HepG2 (cell line): ENCODE results near the gene RPL23. TPM values are rescaled to one million over a fixed set of nuclear protein-coding genes. Genes with fewer than 3 reads are reported as not detected.

Source experiments
- IRX3 ChIP-seq: sonication (generic); formaldehyde crosslinking; IDR thresholded peaks from 2 replicates; pipeline ENCODE4 v1.8.1; 2023; ENCODE audit warnings: mild to moderate bottlenecking, low read depth, missing genetic modification reagents, borderline replicate concordance
- ISL2 ChIP-seq: sonication (generic); formaldehyde crosslinking; IDR thresholded peaks from 2 replicates; pipeline ENCODE4 v1.5.0; 2020; ENCODE audit warnings: missing genetic modification reagents
- KAT7 ChIP-seq: IDR thresholded peaks from 2 replicates; pipeline ENCODE4 v1.6.1; 2018; ENCODE audit warnings: borderline replicate concordance, missing compliant biosample characterization
- KLF9 ChIP-seq: IDR thresholded peaks from 2 replicates; pipeline ENCODE4 v1.6.1; 2016; ENCODE audit warnings: low read depth
- MEIS2 ChIP-seq: sonication (generic); formaldehyde crosslinking; IDR thresholded peaks from 2 replicates; pipeline ENCODE4 v1.9.0; 2021; ENCODE audit warnings: mild to moderate bottlenecking, missing genetic modification reagents
- NFIC ChIP-seq: IDR thresholded peaks from 2 replicates; pipeline ENCODE4 v1.6.1; 2012; ENCODE audit warnings: mild to moderate bottlenecking, low read length, inconsistent platforms
- NFYB ChIP-seq: sonication (generic); formaldehyde crosslinking; IDR thresholded peaks from 2 replicates; pipeline ENCODE4 v1.4.0; 2020; ENCODE audit warnings: missing genetic modification reagents
- NR3C1 ChIP-seq: sonication (generic); formaldehyde crosslinking; IDR thresholded peaks from 2 replicates; pipeline ENCODE4 v1.4.0; 2020; ENCODE audit warnings: missing genetic modification reagents
- PHF5A ChIP-seq: IDR thresholded peaks from one replicate; pipeline ENCODE4 v1.6.1; 2018; ENCODE audit warnings: low read depth, missing genetic modification reagents; ENCODE audit not compliant: unreplicated experiment
- SALL1 ChIP-seq: sonication (generic); formaldehyde crosslinking; IDR thresholded peaks from 2 replicates; pipeline ENCODE4 v1.8.0; 2022; ENCODE audit warnings: mild to moderate bottlenecking, missing genetic modification reagents
- SP2 ChIP-seq: sonication (generic); formaldehyde crosslinking; IDR thresholded peaks from 2 replicates; pipeline ENCODE4 v1.5.1; 2020; ENCODE audit warnings: mild to moderate bottlenecking, missing genetic modification reagents
- STAG1 ChIP-seq: sonication (generic); formaldehyde crosslinking; IDR thresholded peaks from 2 replicates; pipeline ENCODE4 v1.4.0; 2020; ENCODE audit warnings: missing genetic modification reagents
- TCF12 ChIP-seq, 2 experiments: fragments of 450-650 bp in 1 of 2; sonication (generic) in 1 of 2; formaldehyde crosslinking in 1 of 2; IDR thresholded peaks; 2 replicates each; pipeline versions ENCODE4 v1.6.1 to v1.8.0; 2017 to 2022; ENCODE audit warnings: antibody characterized with exemption in 1 of 2, mild to moderate bottlenecking in 1 of 2, missing genetic modification reagents in 1 of 2, moderate library complexity in 1 of 2
- ZMYM3 ChIP-seq: sonication (generic); formaldehyde crosslinking; IDR thresholded peaks from 2 replicates; pipeline ENCODE4 v1.5.1; 2020; ENCODE audit warnings: mild to moderate bottlenecking, missing genetic modification reagents
- ZNF124 ChIP-seq: sonication (generic); formaldehyde crosslinking; IDR thresholded peaks from 2 replicates; pipeline ENCODE4 v1.4.0; 2020; ENCODE audit warnings: missing genetic modification reagents
- ZNF224 ChIP-seq: sonication (generic); formaldehyde crosslinking; IDR thresholded peaks from 2 replicates; pipeline ENCODE4 v1.5.0; 2020; ENCODE audit warnings: mild to moderate bottlenecking, missing genetic modification reagents
- ZNF629 ChIP-seq: sonication (generic); formaldehyde crosslinking; conservative IDR thresholded peaks from 2 replicates; pipeline ENCODE4 v1.5.0; 2020; ENCODE audit warnings: missing genetic modification reagents
- ZNF790 ChIP-seq: sonication (generic); formaldehyde crosslinking; IDR thresholded peaks from 2 replicates; pipeline ENCODE4 v1.8.0; 2022; ENCODE audit warnings: missing genetic modification reagents, mild to moderate bottlenecking, borderline replicate concordance
- ZSCAN29 ChIP-seq: sonication (generic); formaldehyde crosslinking; conservative IDR thresholded peaks from 2 replicates; pipeline ENCODE4 v1.4.0; 2020; ENCODE audit warnings: mild to moderate bottlenecking, missing genetic modification reagents
- polyA plus RNA-seq, 8 experiments: library from polyadenylated mRNA; depleted of rRNA in 3 of 8; stranded (reverse) in 7 of 8; unstranded in 1 of 8; fragments of >200 nt; fragmentation: Illumina TruSeq in 4 of 8; extraction: Trizol in 4 of 8; gene quantifications; 2 replicates each; pipeline versions ENCODE4 v1.2.1 to v1.2.3, GENCODE V29; 2011 to 2016; ENCODE audit warnings: low read depth in 4 of 8, missing spikeins in 1 of 8, mixed read lengths in 1 of 8; ENCODE audit not compliant: insufficient read depth in 1 of 8
- total RNA-seq, 5 experiments: library from RNA; depleted of rRNA; stranded (reverse); fragments of >200 nt; fragmentation: Illumina TruSeq; extraction: Trizol; gene quantifications; 2 replicates each; pipeline ENCODE4 v1.2.3, GENCODE V29; 2016; ENCODE audit warnings: low read depth in 1 of 5
- TF ChIP-seq, protein P1 (sequence below): sonication (generic); formaldehyde crosslinking; IDR thresholded peaks from 2 replicates; pipeline ENCODE4 v1.8.1; 2022; ENCODE audit warnings: low read depth, mild to moderate bottlenecking, missing genetic modification reagents
- TF ChIP-seq, protein P2 (sequence below): sonication (generic); formaldehyde crosslinking; IDR thresholded peaks from 2 replicates; pipeline ENCODE4 v1.8.1; 2023; ENCODE audit warnings: mild to moderate bottlenecking, missing genetic modification reagents
- TF ChIP-seq, protein P3 (sequence below): sonication (generic); formaldehyde crosslinking; IDR thresholded peaks from 2 replicates; pipeline ENCODE4 v1.9.0; 2022; ENCODE audit warnings: missing genetic modification reagents, mild to moderate bottlenecking, borderline replicate concordance
- TF ChIP-seq, protein P4 (sequence below): fragments of 450-650 bp; IDR thresholded peaks from 2 replicates; pipeline ENCODE4 v1.6.1; 2017

Gene RPL23
- total and polyA plus RNA-seq, 2 of the 13 experiments (the other 11 are each of a cell fraction or from before 2014, with no cell fraction given): 2,790 to 4,860 TPM

DNA sequence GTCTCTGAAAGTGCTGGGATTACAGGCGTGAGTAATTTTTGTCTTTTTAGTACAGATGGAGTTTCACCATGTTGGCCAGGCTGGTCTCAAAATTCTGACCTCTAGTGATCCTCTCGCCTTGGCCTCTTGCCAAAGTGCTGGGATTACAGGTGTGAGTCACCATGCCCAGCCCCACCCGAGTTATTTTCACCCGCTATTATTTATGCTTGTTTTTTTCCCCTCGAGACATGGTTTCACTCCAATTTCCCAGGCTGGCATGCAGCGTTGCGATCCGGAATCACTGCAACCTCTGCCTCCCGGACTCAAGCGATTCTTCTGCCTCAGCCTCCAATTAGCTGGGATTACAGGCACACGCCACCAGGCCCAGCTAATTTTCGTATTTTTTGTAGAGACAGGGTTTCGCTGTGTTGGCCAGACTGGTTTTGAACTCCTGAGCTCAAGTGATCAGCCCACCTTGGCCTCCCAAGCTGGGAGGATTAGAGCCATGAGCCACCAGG lies 9.2 kb downstream of the RPL23 start (continued):
- TF ChIP-seq, protein P1, sequence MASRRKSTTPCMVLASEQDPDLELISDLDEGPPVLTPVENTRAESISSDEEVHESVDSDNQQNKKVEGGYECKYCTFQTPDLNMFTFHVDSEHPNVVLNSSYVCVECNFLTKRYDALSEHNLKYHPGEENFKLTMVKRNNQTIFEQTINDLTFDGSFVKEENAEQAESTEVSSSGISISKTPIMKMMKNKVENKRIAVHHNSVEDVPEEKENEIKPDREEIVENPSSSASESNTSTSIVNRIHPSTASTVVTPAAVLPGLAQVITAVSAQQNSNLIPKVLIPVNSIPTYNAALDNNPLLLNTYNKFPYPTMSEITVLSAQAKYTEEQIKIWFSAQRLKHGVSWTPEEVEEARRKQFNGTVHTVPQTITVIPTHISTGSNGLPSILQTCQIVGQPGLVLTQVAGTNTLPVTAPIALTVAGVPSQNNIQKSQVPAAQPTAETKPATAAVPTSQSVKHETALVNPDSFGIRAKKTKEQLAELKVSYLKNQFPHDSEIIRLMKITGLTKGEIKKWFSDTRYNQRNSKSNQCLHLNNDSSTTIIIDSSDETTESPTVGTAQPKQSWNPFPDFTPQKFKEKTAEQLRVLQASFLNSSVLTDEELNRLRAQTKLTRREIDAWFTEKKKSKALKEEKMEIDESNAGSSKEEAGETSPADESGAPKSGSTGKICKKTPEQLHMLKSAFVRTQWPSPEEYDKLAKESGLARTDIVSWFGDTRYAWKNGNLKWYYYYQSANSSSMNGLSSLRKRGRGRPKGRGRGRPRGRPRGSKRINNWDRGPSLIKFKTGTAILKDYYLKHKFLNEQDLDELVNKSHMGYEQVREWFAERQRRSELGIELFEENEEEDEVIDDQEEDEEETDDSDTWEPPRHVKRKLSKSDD (CRISPR knock-in tag): no peak
- no peak for TF ChIP-seq ZNF124
- TF ChIP-seq SP2 (CRISPR knock-in tag): no peak
- peak; percentile 24 for TF ChIP-seq PHF5A (CRISPR knock-in tag)
- no peak for TF ChIP-seq ZNF790
- TF ChIP-seq, protein P2, sequence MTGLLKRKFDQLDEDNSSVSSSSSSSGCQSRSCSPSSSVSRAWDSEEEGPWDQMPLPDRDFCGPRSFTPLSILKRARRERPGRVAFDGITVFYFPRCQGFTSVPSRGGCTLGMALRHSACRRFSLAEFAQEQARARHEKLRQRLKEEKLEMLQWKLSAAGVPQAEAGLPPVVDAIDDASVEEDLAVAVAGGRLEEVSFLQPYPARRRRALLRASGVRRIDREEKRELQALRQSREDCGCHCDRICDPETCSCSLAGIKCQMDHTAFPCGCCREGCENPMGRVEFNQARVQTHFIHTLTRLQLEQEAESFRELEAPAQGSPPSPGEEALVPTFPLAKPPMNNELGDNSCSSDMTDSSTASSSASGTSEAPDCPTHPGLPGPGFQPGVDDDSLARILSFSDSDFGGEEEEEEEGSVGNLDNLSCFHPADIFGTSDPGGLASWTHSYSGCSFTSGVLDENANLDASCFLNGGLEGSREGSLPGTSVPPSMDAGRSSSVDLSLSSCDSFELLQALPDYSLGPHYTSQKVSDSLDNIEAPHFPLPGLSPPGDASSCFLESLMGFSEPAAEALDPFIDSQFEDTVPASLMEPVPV (CRISPR knock-in tag): no peak
- TF ChIP-seq ZNF629 (CRISPR knock-in tag): no peak
- no peak for TF ChIP-seq KLF9
- no peak for TF ChIP-seq STAG1 (CRISPR knock-in tag)
- peak; percentile 5; the same call in 1 of the 2 replicates for TF ChIP-seq NFIC
- no peak for TF ChIP-seq KAT7
- TF ChIP-seq NR3C1 (CRISPR knock-in tag): no peak
- TF ChIP-seq ZSCAN29: 0 out of 2 replicates have a peak, but pooled peaks have one; percentile 23
- TF ChIP-seq ZNF224 (CRISPR knock-in tag): no peak
- TF ChIP-seq MEIS2 (CRISPR knock-in tag): no peak
- TF ChIP-seq ISL2 (CRISPR knock-in tag): no peak
- TF ChIP-seq NFYB (CRISPR knock-in tag): 0 out of 2 replicates have a peak, but pooled peaks have one; percentile 23
- peak; percentile 51; the same call in 1 of the 2 replicates for TF ChIP-seq ZMYM3 (CRISPR knock-in tag)
- TF ChIP-seq TCF12 (IDR thresholded peaks at IDR 0.05): no peak
- no peak for TF ChIP-seq TCF12 (CRISPR knock-in tag; IDR thresholded peaks at IDR 0.05)
- TF ChIP-seq, protein P3, sequence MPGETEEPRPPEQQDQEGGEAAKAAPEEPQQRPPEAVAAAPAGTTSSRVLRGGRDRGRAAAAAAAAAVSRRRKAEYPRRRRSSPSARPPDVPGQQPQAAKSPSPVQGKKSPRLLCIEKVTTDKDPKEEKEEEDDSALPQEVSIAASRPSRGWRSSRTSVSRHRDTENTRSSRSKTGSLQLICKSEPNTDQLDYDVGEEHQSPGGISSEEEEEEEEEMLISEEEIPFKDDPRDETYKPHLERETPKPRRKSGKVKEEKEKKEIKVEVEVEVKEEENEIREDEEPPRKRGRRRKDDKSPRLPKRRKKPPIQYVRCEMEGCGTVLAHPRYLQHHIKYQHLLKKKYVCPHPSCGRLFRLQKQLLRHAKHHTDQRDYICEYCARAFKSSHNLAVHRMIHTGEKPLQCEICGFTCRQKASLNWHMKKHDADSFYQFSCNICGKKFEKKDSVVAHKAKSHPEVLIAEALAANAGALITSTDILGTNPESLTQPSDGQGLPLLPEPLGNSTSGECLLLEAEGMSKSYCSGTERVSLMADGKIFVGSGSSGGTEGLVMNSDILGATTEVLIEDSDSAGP: no peak
- TF ChIP-seq, protein P4, sequence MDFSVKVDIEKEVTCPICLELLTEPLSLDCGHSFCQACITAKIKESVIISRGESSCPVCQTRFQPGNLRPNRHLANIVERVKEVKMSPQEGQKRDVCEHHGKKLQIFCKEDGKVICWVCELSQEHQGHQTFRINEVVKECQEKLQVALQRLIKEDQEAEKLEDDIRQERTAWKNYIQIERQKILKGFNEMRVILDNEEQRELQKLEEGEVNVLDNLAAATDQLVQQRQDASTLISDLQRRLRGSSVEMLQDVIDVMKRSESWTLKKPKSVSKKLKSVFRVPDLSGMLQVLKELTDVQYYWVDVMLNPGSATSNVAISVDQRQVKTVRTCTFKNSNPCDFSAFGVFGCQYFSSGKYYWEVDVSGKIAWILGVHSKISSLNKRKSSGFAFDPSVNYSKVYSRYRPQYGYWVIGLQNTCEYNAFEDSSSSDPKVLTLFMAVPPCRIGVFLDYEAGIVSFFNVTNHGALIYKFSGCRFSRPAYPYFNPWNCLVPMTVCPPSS: no peak
- peak; percentile 39; the same call in 1 of the 2 replicates for TF ChIP-seq SALL1 (CRISPR knock-in tag)
- TF ChIP-seq IRX3 (CRISPR knock-in tag): no peak
